ENCODE results near the gene RPS15.
"Not testable (repeated sequence)": the region's sequence is repeated elsewhere in the genome, so short reads cannot be mapped to it uniquely, and the experiment has no call there.

RPS15 gene

DNA sequence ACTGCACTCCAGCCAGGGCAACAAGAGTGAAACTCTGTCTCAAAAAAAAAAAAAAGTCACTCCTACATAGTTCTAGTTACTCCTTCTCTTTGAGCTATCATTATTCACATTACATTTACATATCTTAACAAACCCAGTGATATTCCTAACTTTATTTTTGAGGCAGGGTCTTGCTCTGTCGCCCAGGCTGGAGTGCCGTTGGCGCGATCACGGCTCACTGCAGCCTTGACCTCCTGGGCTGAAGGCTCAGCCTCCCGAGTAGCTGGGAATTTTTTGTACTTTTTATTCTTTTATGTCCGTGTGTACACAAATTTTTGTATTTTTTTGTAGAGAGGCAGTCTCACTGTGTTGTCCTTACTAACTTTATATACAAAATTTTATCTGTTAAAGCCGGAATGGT is 587 bp upstream of the RPS15 start:
- DNase-seq, result no peak

DNA sequence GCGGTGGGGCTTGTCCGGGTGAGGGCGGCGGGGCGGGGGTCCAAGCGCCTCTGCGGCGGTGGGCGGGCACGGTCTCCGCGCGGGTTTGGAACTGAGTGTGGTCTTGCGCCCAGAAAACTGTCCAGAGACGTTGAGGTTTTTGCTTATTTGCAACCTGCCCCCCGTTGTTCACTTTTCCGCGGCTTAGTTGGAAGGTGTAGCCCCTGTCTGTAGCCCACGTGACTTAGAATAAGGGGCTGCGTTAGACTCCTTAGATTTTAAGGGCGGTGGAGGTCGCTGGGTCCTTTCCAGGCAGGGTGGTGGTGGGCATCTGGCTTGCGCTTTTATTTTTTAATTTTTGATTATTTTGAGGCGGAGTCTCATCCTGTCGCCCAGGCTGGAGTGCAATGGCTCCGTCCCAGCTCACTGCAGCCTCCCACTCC is 748 bp downstream of the RPS15 start:
- no peak for DNase-seq

GRCh38 chr19:1439525-1440417 is 1.6 kb downstream of the RPS15 start:
- not testable (repeated sequence) for DNase-seq

GRCh38 chr19:1440418-1440801 is 2.2 kb downstream of the RPS15 start:
- DNase-seq, result no peak

DNA sequence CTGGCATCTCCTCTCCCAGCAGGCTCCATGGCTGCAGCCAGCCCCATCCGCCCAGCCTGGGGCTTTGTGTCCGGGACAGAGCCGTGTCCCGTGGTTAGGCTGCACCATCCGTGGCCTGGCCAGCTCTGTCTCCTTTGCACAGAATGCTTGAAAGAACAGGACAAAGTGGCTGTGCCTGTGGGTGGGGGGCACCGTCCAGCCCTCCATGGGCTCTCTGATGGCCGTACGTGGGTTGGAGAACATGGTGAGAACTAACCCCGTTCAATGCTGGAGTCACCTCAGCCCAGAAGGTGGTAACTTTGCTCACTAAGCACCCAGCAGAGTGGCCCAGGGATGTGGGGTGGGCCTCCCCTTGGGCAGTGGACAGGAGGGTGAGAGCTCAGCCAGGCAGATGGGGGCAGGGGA is 2.8 kb downstream of the RPS15 start:
- no peak for DNase-seq

DNA sequence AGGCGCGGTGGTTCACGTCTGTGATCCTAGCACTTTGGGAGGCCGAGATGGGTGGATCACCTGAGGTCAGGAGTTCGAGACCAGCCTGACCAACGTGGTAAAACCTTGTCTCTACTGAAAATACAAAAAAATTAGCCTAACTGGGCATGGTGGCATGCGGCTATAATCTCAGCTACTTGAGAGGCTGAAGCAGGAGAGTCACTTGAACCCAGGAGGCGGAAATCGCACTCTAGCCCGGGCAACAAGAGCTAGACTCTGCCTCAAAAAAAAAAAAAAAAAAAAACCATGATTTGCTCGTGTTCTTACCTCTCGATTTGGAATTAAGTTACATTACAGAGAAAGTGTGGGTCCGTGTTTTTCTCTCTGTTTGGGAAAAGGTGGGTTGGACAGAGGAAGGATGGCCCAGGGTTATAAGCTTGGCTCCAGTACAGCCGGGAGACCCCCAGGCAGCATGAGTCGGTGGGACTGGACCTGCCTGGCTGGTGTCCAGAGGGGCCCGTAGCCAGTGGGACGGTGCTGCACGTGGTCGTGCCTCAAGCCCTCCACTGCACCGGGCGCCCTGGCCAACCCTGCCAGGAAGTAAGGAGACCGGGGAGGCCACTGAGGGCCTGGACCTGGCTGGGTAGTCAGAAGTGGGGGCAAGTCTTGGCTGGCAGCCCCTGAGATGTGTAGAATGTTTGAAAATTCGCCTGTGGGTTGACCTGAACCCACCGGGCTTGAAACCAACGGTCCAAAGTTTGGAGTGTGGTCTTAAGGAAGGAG is 3.7 kb downstream of the RPS15 start:
- no peak for DNase-seq

- DNase-seq, result peak; percentile 62
Measured at GRCh38 chr19:1445185-1445931, 7.2 kb downstream of the RPS15 start.

- no peak for DNase-seq
Measured at GRCh38 chr19:1445932-1446712, 7.9 kb downstream of the RPS15 start.

- DNase-seq, result no peak
Measured at GRCh38 chr19:1446713-1447481, 8.7 kb downstream of the RPS15 start.

DNA sequence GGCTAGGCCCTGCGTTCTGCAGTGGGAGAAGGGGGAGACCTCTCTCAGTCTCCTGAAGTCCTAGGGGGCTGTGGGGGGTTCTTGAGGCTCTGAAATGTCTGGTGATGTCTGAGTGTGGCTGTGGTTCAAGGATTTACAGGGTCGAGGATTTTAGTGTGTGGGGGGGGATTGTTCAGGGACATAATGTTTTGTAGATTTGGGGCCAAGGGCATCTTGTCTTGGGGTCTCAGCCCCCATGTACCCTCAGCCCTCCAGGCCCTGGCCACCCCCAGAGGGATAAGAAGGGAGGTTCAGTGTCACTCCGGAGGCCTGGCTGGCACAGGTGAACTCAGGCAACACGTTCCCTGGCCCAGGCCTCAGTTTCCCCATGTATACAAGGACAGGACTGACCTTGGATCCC is 9.3 kb downstream of the RPS15 start:
- DNase-seq, result no peak

DNA sequence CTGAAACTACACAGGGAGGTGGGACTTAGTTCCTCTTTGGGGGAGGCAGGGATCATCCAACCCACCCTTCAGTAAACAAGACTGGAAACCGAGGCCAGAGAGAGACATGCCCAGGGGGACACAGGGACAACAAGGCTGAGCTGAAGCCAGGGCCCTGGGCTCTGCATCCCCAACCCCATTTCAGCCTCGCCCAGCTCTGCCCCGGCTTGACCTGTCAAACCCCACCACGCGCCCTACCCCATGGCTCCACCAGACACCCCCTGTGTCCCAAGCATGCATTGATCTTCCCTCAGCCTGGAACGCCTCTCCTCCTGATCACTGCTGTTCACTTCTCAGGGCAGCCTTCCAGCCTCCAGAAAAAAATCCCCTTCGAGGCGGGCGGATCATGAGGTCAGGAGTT is 9.7 kb downstream of the RPS15 start:
- no peak for DNase-seq

DNA sequence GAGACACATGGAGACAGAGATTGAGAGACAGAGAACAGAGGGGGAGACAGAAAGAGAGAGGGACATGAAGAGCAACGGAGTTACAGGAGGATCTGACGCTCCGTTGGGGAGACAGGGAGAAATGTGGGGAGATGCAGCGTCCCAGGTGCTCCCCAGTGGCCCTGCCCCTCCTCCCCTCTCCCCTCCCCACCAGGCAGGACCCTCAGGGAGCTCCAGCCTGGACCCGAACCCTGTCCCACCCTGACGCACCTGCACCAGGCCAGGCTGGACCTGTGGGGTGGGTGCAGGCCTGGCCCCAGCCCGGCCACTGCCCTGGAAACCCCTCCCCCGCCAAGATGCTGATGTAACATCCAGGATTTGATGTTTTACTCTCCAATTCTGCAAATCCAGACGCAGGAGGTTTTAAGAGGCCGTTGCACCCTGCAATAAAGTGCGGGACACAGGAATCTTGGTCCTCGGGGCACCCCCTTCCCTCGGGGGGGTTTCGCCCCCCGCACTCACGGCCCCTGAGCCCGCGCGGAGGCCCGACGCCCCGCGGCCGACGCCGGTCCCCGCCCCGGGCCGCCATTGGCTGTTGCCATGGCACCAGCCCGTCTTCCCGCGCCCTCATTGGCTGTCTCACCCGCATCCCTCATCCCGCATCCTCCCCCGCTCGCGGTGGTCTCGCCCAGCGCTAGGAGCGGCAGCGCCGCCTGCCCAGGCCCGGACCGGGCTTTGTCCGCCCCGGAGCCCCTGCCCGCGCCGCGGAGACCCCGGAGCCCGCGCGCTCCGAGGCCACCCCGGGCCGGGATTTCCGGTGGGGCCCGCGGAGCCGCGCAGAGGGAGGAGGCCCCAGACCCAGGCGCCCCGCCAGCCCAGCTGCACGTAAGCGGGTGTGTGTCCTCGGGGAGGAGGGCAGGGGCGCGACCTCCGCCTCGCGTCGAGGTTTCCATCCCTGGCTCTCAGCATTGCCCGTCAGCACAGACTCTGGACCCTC is 11.6 kb downstream of the RPS15 start, which contains the start of gene APC2:
APC2 (plus strand) TSS at position 655 of the 976 bp plus-strand sequence. CDS start 2,881 bp downstream, outside the sequence.
- DNase-seq, result no peak

DNA sequence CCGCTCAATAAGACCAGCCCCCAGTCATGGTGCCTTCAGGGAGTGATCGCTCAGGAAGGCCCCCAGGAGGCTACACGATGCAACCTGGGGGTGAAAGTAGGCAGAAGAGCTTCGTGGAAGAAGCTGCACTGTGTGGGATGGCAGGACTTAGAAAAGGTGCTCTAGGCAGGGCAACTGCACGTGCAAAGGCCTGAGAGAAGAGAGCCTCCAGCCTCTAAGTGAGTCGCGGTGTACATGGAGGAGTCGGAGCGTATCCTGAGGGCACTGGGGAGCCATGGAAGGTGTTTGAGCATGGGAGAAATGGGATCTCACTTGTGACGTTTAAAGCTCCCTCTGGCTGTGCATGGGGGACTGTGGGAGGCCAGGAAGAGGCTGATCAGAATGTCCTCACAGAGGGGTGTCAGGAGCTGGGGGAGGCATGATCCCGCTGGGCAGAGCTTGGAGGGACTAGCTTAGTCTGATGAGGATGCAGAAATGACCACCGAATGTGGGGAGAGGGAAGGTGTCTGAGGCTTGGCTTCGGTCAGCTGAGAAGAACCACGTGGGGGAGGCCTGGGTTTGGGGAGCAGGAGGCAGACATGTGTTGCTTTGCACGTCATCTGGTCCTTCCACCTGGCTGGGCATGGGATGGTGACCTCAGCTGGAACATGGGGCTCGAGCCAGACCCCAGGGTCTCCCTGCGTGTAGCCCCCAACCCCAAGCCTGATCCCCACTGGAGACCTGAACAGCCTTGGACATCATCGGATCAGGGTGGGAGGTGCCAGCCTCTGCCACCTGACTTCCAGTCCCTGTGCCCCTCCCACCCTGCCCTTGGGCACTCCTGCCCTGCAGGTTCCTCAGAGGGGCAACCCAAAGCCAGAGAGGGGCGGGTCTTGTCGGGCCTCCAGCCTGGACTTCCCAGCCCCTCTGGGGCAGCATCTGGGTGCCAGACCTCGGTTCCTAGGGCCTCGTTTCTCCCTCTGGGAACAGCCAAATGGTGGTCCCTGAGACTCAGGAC is 12.8 kb downstream of the RPS15 start:
- DNase-seq, result no peak

DNA sequence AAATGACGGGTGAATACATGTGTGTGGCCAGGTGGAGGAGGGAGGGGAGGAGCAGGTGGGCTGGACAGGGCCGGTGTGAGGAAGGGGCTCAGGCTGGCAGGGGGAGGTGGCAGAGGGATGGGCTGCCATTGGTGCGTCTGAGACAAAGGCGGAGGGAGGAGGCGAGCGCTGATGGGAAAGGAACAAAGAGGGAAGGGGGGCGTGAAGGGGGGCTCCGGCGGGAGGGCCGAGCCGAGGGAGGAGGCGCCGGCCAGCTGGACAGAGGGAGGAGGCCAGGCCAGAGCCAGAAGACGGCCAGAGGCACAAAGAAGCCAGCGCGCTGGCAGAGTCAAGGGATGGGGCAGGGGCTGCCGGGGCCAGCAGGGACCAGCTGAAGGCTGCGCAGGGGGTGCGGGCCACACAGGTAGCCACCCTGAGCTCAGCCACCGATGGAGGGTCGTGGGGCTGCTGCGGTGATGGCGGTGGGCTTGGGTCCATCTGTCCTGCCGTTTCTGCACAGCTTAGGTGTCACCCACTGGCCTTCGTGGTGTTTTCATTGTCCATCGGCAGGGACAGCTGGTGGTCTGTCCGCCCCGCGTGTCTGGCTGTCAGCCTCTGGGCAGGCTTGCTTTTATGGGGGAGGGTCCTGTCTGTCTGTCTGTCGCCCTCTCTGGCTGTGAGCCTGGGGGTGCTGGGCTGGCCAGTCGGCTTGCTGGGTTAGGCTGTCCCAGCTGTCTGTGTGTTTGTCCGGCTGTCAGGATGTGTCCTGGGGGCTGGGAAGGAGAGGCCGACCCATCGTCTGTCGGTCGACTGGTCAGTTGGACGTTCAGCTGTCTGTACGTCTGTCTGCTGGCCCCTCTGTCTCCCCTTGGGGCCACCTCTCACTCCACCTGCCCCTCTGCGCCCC is 14.0 kb downstream of the RPS15 start:
- no peak for DNase-seq

DNA sequence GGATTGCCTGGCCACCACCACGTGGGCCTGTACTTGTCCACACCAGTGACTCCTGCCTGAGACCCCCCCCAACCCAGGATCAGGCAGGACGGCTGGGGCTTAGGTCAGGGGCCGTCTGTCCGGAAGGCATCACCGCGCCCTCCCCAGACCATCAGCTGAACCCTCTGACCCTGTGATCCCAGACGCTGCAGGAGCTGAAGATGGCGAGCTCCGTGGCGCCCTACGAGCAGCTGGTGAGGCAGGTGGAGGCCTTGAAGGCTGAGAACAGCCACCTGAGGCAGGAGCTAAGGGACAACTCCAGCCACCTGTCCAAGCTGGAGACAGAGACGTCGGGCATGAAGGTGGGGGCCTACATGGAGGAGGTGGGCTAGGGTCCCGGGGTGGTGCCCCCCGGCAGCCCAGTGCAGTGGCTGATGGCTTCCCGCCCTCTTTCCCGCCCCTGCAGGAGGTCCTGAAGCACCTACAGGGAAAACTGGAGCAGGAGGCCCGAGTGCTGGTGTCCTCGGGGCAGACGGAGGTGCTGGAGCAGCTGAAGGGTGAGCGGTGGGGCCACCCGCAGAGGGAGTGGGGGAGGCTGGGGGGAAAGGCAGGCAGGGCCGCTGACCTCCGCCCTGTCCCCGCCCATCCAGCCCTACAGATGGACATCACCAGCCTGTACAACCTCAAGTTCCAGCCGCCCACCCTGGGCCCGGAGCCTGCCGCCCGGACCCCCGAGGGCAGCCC is 14.8 kb downstream of the RPS15 start:
- DNase-seq, result no peak

- DNase-seq, result no peak
Measured at GRCh38 chr19:1453525-1454364, 15.5 kb downstream of the RPS15 start.
